Glomerular visceral epithelial cell (primary cell): ENCODE measurements around the gene ABCG5.

Experiments used
- DNase-seq: peaks from one replicate; pipeline ENCODE4 v3.0.0-alpha.2; 2016; ENCODE audit errors: extremely low spot score

ABCG5 gene

DNA sequence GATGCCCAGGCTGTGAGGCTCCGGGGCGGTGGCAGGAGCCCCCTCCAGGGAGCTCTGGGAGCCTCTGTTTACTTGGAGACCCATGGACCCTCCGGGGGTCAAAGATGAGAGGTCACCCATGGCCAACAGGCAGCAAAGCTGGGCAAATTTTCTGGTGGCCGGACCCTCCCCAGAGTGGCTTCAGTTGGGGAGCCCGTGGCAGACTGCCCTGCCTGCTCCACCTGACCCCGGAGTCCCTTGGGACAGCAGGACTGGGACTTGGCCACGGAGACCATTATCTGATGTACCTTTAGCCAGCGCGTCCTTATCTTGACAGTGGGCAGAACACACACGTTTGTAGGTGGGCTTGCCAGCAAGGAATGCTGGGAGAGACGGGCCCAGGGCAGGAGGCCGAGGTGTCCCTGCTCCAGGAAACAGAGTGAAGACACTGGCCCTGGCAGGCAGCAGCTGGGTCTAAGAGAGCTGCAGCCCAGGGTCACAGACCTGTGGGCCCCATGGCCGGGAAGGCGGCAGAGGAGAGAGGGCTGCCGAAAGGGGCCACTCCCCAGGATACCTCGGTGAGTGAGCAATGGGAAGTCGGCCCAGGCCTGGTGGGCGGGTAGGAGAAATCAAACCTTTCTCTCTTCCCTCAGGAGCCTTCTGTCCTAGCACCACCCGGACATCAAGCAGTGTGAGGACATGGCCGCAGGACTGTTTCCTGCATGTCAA is at the start of gene ABCG5, which contains the start of gene ABCG8:
Gene ABCG5 (minus strand): TSS at position 280 of the 708 bp plus-strand sequence. CDS start 160 bp downstream, at position 120.
Gene ABCG8 (plus strand): TSS at position 412 of the 708 bp plus-strand sequence. CDS start 83 bp downstream, at position 495.
- DNase-seq = no peak

DNA sequence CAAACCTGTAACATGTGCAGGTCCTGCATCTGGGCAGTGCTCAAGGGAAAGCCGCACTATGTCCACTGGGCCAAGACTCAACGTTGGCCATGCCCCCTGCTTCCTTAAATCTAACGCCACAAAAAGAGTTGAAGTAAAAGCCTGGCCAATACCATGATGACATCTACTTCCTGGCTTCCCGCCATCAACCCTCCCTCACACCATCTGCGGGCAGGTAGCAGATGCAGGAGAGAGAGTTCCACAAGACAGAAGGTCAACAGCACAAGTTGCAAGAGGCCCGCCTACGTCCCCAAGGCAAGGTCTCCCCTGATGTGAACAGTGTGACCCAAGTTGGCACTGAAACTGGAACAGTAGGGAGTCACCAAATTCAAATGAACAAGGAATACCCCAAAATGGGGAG is 48.5 kb upstream of the ABCG5 start:
- DNase-seq = no peak

DNA sequence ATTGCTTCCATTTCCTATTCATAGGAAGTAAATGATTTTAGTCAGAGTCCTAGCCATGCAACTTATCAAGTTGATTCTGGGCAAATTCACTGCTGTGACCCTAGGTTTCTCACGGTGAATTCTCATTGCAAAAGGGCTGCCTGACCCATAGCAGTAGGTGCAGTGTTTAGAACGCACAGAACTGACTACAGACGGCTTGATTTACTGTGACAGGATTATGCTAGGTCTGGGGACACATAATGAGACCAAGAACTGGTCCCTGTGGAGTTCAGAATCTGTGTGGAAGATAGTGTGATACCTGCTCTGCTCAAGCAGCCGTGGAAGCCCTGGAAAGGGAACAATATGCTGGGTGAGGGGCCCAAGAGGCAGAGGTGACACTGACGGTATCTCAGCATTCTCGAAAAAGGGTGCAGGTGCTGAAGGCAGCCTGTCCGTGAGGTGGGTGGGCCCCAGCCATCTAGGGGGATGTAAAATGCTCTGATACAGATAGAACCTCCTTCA is 46.5 kb upstream of the ABCG5 start:
- no peak for DNase-seq

DNA sequence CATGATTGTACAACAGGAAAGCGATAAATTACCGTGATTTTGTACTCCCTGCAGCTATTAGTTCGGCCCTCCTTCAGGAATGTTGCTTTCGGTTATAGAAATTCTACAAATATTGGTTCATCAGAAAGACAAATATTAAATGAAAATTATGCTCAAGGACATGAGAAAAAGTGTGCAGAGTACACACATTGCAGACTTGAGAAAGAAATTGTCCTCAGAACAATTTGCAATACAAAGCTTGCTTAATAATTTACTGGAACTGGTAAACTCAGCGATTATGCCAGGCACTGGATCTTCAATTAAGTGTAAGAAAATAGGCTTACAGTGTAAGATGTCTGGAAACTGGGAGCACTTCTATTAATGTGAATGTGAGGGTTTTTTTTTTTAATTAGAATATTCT is 46.0 kb upstream of the ABCG5 start:
- DNase-seq = no peak

DNA sequence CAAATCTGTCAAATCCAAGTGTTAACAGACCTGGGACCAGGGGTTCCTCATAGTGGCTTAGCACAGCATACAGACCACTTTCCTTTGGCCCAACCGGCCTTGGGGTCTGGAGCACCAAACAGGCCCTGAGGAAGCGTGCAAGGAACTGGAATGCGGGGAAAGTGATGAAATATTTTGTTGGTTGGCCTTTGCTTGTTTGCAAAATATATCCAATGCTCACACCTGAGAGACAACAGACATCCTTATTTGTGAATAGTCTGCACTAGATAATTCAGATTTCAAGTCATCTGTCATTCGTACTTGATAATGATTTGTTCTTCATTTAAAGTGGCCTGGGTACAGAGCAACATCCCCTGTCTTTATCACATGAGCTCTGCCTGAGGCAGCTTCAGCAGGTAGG is 43.7 kb upstream of the ABCG5 start:
- no peak for DNase-seq

DNA sequence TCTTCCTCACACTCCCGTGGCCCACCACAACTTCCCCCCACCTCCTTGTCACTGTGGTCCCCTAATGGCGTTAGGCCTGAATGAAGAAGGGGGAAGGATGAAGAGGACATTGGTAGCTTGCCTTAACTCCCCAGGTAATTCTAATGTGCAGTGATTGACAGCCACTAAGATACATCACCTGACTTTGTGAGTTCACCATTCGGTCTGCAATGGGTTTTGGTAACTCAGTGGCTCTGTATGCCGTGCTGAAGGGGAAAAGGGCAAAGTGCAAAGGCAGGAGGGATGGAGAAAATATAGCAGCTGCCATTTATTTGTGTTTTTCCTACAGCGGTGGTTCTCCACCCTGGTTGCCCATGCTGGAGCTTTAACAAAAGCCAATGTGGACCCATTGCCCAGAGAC is 42.3 kb upstream of the ABCG5 start:
- DNase-seq = no peak

DNA sequence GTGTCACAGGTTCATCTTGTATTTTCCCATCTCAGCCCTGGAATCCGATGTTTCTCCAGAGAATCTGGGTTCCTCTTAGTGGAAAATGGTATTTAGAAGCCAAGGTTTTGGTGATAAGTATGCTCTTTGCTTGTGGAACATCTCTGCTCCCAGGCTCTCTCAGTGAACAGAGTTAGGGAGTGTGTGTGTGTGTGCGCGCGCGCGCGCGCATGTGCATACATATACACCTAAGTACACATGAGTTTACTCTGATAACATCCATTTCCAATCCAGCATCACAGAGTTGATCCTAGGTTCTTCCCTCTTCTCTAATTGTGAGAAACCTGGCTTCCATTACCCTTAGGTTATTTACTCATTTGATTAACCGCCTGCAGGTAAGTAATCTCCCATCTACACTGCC is 41.8 kb upstream of the ABCG5 start:
- no peak for DNase-seq

DNA sequence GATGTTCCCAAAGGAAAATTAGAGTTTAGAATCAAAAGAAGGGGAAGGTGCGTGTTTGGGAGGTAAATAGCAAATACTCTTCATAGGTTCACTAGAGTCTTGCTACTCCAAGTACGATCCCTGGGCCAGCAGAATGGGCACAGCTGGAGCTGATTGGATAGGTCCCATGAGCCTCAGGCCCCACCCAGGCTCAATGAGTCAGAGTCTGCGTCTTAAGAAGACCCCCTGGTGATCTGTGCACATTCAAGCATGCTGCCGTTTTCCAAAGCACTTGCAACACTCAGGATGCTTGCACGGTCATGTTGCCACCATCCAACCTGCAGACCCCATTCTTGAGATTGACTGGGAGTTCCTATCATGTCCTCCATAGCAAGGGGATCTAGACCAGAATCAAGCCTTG is 40.6 kb upstream of the ABCG5 start:
- DNase-seq = no peak

DNA sequence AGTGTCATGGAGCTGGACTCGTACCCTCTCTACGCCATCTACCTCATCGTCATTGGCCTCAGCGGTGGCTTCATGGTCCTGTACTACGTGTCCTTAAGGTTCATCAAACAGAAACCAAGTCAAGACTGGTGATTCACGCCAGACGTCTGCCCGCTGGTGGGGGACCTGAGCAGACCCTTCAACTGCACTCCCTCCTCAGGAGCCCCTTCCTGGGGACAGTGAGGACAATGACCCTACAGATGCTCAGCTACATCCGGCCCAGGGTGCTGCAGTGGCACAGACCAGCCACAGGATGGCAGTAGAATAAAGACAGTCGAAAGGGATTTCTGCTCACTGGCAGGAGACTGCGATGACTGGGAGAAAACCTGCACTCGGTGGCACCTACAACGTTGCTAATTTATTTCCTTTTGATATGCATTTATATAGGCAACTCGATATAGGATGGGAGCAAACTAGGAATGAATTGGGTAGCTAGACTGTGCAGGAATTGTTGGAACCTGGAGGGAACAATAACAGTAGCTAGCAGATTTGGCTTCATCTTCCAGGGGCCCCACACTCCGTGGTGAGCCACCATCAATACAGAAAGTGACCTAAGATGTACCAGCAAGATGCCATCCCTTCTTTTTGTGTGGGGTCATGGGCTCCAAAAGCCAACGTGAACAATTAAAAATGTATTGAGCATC is 39.3 kb upstream of the ABCG5 start:
- peak; percentile 61 for DNase-seq

DNA sequence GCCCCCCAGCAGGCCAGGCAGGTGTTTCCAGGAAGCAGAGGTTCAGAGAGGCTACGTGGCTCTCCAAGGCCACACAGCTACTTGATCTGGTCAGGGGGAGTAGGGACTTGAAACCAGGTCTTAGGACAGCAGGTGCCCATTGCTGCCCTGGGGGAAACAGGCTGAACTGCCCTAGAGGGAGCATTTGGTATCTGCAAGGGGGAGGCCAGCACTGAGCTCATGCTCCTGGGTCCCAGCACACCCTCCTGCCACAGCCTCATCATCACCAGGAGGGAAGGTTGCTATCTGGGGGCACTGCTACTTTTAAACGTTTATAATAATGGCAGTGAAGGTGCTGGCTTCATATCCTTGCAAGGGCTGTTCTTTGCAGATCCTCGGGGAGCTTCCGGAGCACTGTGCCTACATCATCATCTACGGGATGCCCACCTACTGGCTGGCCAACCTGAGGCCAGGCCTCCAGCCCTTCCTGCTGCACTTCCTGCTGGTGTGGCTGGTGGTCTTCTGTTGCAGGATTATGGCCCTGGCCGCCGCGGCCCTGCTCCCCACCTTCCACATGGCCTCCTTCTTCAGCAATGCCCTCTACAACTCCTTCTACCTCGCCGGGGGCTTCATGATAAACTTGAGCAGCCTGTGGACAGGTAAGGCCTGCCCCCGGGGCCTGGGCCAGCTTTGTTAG is 36.3 kb upstream of the ABCG5 start:
- DNase-seq = no peak

DNA sequence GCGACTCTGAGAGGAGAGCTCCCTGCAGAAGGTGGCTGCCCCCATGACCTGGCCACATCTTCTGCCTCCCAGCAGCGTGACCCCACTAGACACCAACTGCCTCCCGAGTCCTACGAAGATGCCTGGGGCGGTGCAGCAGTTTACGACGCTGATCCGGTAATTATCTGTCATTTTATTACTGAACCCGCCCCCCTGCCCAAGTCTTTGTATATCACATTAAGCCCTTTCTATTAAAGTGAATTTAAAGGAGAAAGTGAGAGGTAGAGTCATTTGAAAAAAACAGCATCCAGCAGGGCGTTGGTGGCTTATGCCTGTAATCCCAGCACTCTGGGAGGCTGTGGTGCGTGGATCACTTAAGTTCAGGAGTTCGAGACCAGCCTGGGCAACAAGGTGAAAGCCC is 33.5 kb upstream of the ABCG5 start:
- DNase-seq = no peak

DNA sequence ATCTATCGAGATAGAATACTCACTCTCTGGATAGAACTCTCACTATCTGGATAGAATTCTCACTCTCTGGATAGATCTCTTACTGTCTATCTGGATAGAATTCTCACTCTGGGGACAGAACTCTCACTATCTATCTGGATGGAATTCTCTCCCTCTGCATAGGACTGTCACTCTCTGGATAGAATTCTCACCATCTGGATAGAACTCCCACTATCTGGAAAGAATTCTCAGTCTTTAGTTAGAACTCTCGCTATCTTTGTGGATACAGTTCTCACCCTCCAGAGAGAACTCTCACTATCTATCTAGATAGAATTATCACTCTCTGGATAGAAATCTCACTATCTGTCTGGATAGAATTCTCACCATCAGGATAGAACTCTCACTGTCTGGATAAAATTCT is 16.7 kb upstream of the ABCG5 start:
- no peak for DNase-seq

DNA sequence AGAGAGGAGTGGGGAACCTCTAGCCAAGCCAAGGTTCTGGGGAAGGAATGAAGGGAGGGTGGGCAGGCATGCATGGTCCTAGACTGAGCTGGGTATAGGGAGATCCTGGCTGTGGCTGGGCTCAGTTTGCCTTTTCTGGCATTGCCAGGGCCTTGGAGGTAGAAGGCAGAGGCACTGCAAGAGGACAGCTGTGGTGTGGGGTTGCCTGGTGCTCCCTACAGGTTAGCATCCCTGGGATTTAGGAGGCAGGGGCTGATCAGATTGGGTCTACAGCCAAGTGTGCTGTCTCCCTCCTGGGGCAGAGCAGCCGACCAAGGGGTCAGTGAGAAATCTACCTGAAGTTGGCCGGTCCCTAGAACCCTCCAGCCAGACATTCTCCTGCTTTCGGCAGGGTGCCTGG is 16.0 kb upstream of the ABCG5 start:
- DNase-seq = no peak

DNA sequence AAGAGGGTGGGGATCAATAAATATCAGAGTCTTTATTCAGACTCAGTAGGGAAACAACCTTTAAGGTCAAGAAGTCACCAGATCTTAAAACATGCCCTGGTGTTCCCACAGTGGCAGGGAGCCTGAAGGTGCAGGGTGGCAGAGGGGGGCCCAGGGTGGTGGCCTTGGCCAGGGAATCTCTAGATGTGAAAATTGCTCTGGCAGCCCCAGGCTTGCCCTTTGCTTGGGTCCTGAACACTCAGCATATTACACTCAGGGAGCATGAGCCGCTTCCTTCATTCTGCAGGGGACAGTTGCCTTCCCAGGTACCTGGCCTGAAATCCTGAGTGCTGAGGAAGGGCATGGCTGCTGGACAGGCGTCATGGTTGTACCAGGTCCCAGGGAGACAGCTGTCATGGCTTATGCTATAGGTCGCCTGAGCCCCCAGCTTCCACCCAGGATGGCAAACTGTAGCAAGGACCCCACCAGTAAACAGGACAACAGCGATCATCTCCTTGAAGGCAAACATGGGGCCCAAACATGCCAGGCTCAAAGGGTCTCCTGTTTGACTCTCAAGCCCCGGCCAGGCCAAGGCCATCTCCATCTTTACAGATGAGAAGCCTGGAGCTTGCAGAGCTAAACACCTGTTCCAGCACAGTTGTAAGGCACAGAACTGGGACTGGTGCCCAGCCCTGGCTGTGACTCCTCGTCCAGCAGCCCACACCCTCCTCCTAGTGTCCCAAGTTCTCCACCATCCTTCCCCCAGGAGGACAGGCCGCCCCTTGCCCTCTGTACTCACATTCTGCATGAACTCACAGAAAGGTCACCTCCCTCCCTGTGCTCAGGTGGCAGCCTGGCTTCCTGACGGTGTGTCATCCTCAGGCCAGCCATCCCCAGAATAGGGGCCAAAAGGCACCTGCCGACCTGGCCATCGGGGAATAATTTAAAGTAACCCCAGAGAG is 14.8 kb upstream of the ABCG5 start:
- DNase-seq = no peak

DNA sequence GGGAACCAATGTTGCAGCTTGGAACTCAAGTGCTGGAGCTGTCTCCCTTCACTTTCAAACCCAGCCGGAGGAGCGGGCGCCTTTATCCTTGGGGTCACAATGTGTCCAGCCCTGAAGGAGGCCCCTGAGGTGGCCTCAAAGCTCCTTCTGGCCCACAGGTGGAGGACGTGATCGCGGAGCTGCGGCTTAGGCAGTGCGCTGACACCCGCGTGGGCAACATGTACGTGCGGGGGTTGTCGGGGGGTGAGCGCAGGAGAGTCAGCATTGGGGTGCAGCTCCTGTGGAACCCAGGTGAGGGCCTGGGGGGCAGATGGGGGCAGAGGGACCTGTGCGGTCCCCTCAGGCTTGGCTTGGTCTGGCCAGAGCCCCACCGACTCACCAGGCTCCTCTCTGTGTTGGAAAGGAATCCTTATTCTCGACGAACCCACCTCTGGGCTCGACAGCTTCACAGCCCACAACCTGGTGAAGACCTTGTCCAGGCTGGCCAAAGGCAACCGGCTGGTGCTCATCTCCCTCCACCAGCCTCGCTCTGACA is 13.6 kb upstream of the ABCG5 start:
- no peak for DNase-seq

DNA sequence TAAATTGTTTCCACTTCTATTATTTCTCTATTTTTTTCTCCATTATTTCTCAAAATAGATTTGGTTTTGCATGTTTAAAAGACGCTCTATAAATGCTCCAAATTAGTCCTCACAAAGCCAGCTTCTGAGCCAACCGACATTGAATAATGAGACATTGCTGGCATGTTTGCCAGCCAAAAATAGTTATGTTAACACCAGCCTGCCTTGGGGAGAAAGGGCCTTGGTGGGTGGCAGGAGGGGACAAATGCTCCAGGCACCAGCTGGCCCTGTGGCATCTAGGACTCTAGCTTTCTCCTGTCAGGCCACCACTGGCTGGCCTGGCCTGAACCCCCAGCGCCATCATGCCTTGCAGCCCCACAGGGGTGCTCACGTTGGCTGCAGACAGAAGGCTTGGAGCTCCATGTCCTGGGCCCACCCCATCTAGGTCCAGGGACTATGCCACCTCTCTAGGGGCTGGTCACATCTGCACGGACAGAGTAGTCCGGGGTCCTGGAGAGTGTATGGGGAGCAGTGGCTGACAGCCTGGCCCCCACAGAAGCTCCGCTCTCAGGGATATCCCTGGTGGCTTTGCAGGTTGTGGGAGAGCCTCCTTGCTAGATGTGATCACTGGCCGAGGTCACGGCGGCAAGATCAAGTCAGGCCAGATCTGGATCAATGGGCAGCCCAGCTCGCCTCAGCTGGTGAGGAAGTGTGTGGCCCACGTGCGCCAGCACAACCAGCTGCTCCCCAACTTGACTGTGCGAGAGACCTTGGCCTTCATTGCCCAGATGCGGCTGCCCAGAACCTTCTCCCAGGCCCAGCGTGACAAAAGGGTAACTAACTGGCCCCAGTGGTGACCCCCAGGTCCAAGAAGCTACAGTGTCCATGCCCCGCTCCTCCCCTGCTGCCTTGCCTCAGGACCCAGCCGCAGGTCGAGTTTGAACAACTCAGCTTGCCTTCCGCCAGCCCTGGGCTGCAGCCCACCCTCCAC is 12.7 kb upstream of the ABCG5 start:
- DNase-seq = no peak

DNA sequence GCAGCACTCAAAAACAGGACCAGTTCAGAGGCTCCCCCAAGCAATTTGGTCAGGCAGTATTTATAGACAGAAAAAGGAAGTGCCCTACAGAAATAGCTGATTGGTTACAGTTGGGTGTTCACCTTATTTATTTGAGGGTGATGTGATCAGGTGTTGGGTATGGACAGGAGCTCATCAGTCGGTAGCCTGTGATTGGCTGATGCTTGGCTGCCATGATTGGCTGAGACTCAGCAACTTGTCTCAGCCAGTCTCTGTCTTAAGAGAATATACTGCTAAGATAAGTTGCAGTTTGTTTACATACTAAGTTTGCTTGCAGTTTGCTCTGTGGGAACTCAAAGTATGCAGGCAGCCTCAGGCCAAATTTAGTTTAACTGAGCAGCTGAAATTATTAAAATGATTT is 9.6 kb upstream of the ABCG5 start:
- DNase-seq = no peak

DNA sequence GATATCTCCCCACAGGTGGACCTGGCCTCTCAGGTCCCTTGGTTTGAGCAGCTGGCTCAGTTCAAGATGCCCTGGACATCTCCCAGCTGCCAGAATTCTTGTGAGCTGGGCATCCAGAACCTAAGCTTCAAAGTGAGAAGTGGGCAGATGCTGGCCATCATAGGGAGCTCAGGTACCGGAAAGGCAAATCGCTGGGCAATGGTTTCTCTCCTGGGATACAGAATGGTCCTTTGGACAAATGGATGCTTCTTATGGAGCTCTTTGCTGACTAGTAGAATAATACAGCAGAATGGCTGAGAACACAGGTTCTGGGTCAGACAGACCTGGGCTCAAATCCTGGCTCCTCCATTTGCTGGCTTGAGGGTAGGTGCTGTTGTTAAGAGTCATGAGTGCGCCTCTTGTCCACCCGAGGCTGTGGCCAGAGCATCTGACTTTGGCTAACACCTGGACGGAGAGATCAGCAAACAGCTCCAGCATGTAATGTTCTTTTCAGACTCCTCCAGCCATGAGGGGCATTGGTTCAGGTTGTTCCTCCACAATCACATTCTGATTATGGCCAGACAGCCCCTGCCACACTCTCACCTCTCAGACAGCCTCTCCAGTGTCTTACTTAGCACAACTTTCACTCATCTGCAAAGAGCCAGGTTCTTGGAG is 7.6 kb upstream of the ABCG5 start:
- no peak for DNase-seq

DNA sequence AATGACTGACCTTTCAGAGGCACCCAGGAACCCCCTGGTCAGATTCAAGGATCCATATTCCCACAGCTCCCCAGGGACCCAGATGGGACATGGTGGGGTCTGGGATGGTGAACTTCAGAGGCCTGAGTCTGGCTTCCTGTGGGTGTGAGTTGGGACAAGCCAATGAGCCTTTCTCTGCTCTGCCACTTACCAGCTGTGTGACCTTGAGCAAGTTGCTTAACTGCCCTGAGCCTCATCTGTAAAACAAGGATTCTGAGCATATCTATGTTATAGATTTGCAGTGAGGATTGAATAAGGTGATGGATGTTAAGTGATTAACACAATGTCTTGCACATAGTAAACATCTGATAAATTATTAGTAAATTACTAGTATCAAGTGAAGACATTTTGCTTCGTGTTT is 6.5 kb upstream of the ABCG5 start:
- no peak for DNase-seq

DNA sequence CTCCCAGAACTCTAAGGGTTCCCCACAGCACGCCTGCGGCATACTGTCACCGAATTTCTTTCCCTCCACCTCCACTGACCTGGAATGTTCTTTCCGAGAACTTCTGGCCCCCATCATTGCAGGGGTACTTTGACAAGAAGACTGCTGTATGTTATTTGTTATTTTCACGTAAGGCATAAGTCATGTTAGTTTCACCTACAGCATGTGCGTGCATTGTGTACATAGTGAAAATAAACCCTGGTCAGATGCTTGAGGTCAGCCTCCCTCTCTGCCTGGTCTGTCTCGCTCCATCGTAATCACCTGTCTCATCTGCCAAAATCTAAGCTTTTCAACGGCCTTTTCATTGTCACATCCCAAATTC is 4.2 kb upstream of the ABCG5 start:
- no peak for DNase-seq
